NB4 (cell line): ENCODE results near the gene MINDY4.

Experiments
- CTCF ChIP-seq: IDR thresholded peaks from one replicate; pipeline ENCODE4 v1.5.1; 2012; ENCODE audit warnings: low read depth, low read length
- MAX ChIP-seq: IDR thresholded peaks from 2 replicates; pipeline ENCODE4 v1.6.1; 2011; ENCODE audit warnings: low read depth, low read length
- MYC ChIP-seq: IDR thresholded peaks from 2 replicates; pipeline ENCODE4 v1.6.1; 2011; ENCODE audit warnings: low read depth, low read length
- POLR2A ChIP-seq: IDR thresholded peaks from 2 replicates; pipeline ENCODE4 v1.6.1; 2011; ENCODE audit warnings: mild to moderate bottlenecking; ENCODE audit not compliant: insufficient read length; ENCODE audit errors: extremely low read depth

- TF ChIP-seq CTCF (no peak), MYC (no peak), MAX (no peak), POLR2A (no peak)
Observed at GRCh38 chr7:30739691-30740090, 31.5 kb upstream of the MINDY4 start.
